Stomach smooth muscle (tissue), 2 donors: ENCODE results near the gene TIMP2.

Source experiments
- H3K27ac ChIP-seq: one replicate; pipeline ENCODE4 v1.7.0; 2013; ENCODE audit warnings: mild to moderate bottlenecking, low read length, inconsistent platforms
- H3K27me3 ChIP-seq, 2 donors: one replicate each; pipeline ENCODE4 v1.7.0; 2013; ENCODE audit warnings: low read length in 2 of 2; ENCODE audit not compliant: insufficient read depth in 2 of 2, control insufficient read depth in 1 of 2
- H3K36me3 ChIP-seq, 2 donors: one replicate each; pipeline ENCODE4 v1.7.0; 2013; ENCODE audit warnings: low read length in 2 of 2; ENCODE audit not compliant: control insufficient read depth in 2 of 2, insufficient read depth in 2 of 2
- H3K4me1 ChIP-seq: one replicate; pipeline ENCODE4 v1.7.0; 2013; ENCODE audit warnings: low read length; ENCODE audit not compliant: control insufficient read depth, insufficient read depth
- H3K4me3 ChIP-seq, 2 donors: one replicate each; pipeline ENCODE4 v1.7.0; 2013; ENCODE audit warnings: low read length in 2 of 2
- H3K9ac ChIP-seq, 2 donors: one replicate each; pipeline ENCODE4 v1.7.0; 2013; ENCODE audit warnings: low read length in 2 of 2, mild to moderate bottlenecking in 1 of 2
- H3K9me3 ChIP-seq, 2 donors: one replicate each; pipeline ENCODE4 v1.7.0; 2013; ENCODE audit warnings: low read length in 2 of 2; ENCODE audit not compliant: control insufficient read depth in 2 of 2
- donor health status: healthy.
- donor health status: Pancreatic carcinoma.

TIMP2 gene

DNA sequence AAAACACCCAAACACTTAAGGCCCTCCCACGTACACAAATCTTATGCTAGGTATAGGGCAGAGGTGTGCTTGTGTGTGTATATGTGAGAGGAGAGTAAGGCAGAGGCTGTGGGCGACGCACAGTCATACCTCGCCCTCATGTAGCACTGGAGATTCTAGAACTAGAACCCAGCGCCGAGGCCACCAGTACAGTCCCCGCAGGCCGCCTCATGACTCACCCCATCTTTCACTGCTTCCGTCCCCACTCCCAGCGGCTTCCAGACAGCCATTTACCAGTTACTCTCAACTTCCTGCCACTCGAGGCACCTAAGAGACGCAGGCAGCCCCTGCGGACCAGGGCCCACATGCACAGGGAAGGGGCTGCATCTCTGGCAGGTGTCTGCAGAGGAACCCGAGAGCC lies 119.9 kb downstream of the TIMP2 start:
- peaks cover 61 to 64% of the 10 kb centered on the region in 2 donors for H3K36me3 ChIP-seq
- no peak overlapping the region for H3K4me3 ChIP-seq
- H3K9ac ChIP-seq = no peak overlapping the region
- no peaks in the 10 kb centered on the region for H3K4me1 ChIP-seq
- no peaks in the 10 kb centered on the region for H3K27me3 ChIP-seq
- H3K9me3 ChIP-seq = no peaks in the 10 kb centered on the region
- no peak overlapping the region for H3K27ac ChIP-seq

DNA sequence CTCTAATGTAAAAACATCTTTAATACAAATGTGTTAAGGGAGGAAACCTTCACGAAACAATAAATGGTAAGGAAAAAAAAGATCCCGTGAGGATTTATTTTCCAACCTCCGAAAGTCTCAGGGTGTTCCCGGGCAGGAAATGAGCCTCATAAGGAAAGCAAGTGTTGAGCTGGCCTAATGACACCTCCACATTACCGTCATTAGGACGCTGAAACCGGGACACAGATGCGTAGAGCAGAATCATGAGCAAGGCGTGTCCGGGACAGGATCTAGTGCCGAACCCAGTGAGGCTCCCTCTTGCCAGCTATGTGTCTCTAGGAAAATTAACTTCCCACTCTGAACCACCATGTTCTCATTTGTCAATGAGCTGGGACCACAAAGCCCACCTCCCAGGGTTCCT lies 120.4 kb downstream of the TIMP2 start:
- Histone ChIP-seq H3K36me3 (peaks cover 57 to 60% of the 10 kb centered on the region in 2 donors), H3K9me3 (no peaks in the 10 kb centered on the region), H3K27ac (no peak overlapping the region), H3K4me1 (no peaks in the 10 kb centered on the region), H3K9ac (no peak overlapping the region), H3K27me3 (no peaks in the 10 kb centered on the region), H3K4me3 (no peak overlapping the region)

GRCh38 chr17:78803186-78803845 lies 121.9 kb downstream of the TIMP2 start:
- Histone ChIP-seq H3K27me3 (no peaks in the 10 kb centered on the region), H3K9me3 (no peaks in the 10 kb centered on the region), H3K36me3 (peaks cover 57 to 60% of the 10 kb centered on the region in 2 donors), H3K27ac (no peak overlapping the region), H3K4me3 (no peak overlapping the region), H3K4me1 (peaks cover 6% of the 10 kb centered on the region), H3K9ac (no peak overlapping the region)
